ENCODE results near the gene NKX2-4. TPM values are rescaled to one million over a fixed set of nuclear protein-coding genes. Genes with fewer than 3 reads are reported as not detected.

NKX2-4 gene
- total RNA-seq (not detected), total RNA-seq (0 to 0.12 (median 0) reads per million in 29 experiments)
- not detected for total RNA-seq (2013)

GRCh38 chr20:21397341-21398108 lies at the start of gene NKX2-4:
NKX2-4 (minus strand) TSS chr20:21397526; CDS start chr20:21397399, 127 bp downstream.
- DNase-seq: peak in 1 of 35 experiments; percentile 5
- Mint-ChIP-seq H3K4me1 (peaks cover 13 to 18% (median 16%) of the 10 kb centered on the region in 3 donors), H3K4me3 (peak within 1 kb of the TSS in 2 of 3 donors; percentile 34 to 64), H3K27me3 (peaks cover 66 to 72% of the 10 kb centered on the region in 2 donors), H3K27ac (peak within 1 kb of the TSS in 1 of 2 donors; percentile 61), H3K36me3 (no peaks in the 10 kb centered on the region), H3K9me3 (peaks cover 0 to 12% (median 5%) of the 10 kb centered on the region in 3 donors)
- CTCF ChIA-PET: no interaction called here
- ATAC-seq (replicated peaks in 1 of 4): no peak
- H3K4me3 ChIP-seq (ENCODE audit: control insufficient read depth in 1 of 2, extremely low read depth in 1 of 2, low read length in 1 of 2): peak within 1 kb of the TSS in 1 of 2 donors; percentile 47
- H3K27ac ChIP-seq (ENCODE audit: low read length): no peak within 1 kb of the TSS
- peaks cover 24 to 51% of the 10 kb centered on the region in 2 experiments for H3K27me3 ChIP-seq (replicated peaks in 1 of 2; ENCODE audit: control insufficient read depth in 2 of 2, extremely low read depth in 1 of 2, insufficient read depth in 2 of 2, low read length in 1 of 2)
- no peaks in the 10 kb centered on the region for H3K9me3 ChIP-seq
- H3K36me3 ChIP-seq (ENCODE audit: control insufficient read depth in 2 of 2, extremely low read depth in 1 of 2, insufficient read depth in 1 of 2, low read length in 1 of 2): no peaks in the 10 kb centered on the region
- 15% methylated on average over 29 of the region's 57 CpGs for WGBS (ENCODE audit: insufficient coverage)
- H3K4me1 ChIP-seq (ENCODE audit: control insufficient read depth in 1 of 2, extremely low read depth in 1 of 2, insufficient read depth in 2 of 2, low read length in 2 of 2): peaks cover 7 to 16% of the 10 kb centered on the region in 2 experiments
- POLR2A ChIA-PET: no interaction called here

GRCh38 chr20:21437816-21438215 lies 40.5 kb upstream of the NKX2-4 start:
- Mint-ChIP-seq H3K9me3 (no peaks in the 10 kb centered on the region), H3K36me3 (no peaks in the 10 kb centered on the region), H3K4me1 (no peaks in the 10 kb centered on the region), H3K27ac (no peak overlapping the region), H3K4me3 (no peak overlapping the region), H3K27me3 (peaks cover 26 to 48% of the 10 kb centered on the region in 2 donors)
- POLR2A ChIA-PET: no interaction called here
- peaks cover 2 to 19% of the 10 kb centered on the region in 2 experiments for H3K27me3 ChIP-seq (replicated peaks in 1 of 2; ENCODE audit: control insufficient read depth in 2 of 2, extremely low read depth in 1 of 2, insufficient read depth in 2 of 2, low read length in 1 of 2)
- H3K4me3 ChIP-seq (ENCODE audit: control insufficient read depth in 1 of 2, extremely low read depth in 1 of 2, low read length in 1 of 2): no peak overlapping the region
- no peak for DNase-seq
- no peaks in the 10 kb centered on the region for H3K9me3 ChIP-seq
- no peaks in the 10 kb centered on the region for H3K36me3 ChIP-seq (ENCODE audit: control insufficient read depth in 2 of 2, extremely low read depth in 1 of 2, insufficient read depth in 1 of 2, low read length in 1 of 2)
- no peak overlapping the region for H3K27ac ChIP-seq (ENCODE audit: low read length)
- H3K4me1 ChIP-seq (ENCODE audit: control insufficient read depth in 1 of 2, extremely low read depth in 1 of 2, insufficient read depth in 2 of 2, low read length in 2 of 2): no peaks in the 10 kb centered on the region
- WGBS (ENCODE audit: insufficient coverage): no CpG with 5 or more reads among the region's 2 CpGs
- CTCF ChIA-PET: no interaction called here
- ATAC-seq (replicated peaks in 1 of 4): no peak

- DNase-seq: no peak
- no peak for ATAC-seq (replicated peaks in 1 of 4)
- ChIA-PET CTCF (no interaction called here), POLR2A (no interaction called here)
- WGBS (ENCODE audit: insufficient coverage): no CpG with 5 or more reads among the region's 1 CpG
- no peaks in the 10 kb centered on the region for H3K4me1 Mint-ChIP-seq
- no peaks in the 10 kb centered on the region for H3K36me3 Mint-ChIP-seq
- H3K9me3 ChIP-seq: no peaks in the 10 kb centered on the region
- H3K27ac Mint-ChIP-seq: no peak overlapping the region
- no peaks in the 10 kb centered on the region for H3K9me3 Mint-ChIP-seq
- no peak overlapping the region for H3K4me3 Mint-ChIP-seq
- no peak overlapping the region for H3K27ac ChIP-seq (ENCODE audit: low read length)
- no peak overlapping the region for H3K4me3 ChIP-seq (ENCODE audit: control insufficient read depth in 1 of 2, extremely low read depth in 1 of 2, low read length in 1 of 2)
- peaks cover 2 to 19% of the 10 kb centered on the region in 2 experiments for H3K27me3 ChIP-seq (replicated peaks in 1 of 2; ENCODE audit: control insufficient read depth in 2 of 2, extremely low read depth in 1 of 2, insufficient read depth in 2 of 2, low read length in 1 of 2)
- no peaks in the 10 kb centered on the region for H3K4me1 ChIP-seq (ENCODE audit: control insufficient read depth in 1 of 2, extremely low read depth in 1 of 2, insufficient read depth in 2 of 2, low read length in 2 of 2)
- no peaks in the 10 kb centered on the region for H3K36me3 ChIP-seq (ENCODE audit: control insufficient read depth in 2 of 2, extremely low read depth in 1 of 2, insufficient read depth in 1 of 2, low read length in 1 of 2)
- H3K27me3 Mint-ChIP-seq: peaks cover 30 to 51% of the 10 kb centered on the region in 2 donors
These were observed 39.9 kb upstream of the NKX2-4 start for GRCh38 chr20:21437248-21437647.

- H3K9me3 Mint-ChIP-seq: no peaks in the 10 kb centered on the region
- H3K27ac ChIP-seq (ENCODE audit: low read length): no peak overlapping the region
- no peak for DNase-seq
- no peak overlapping the region for H3K4me3 Mint-ChIP-seq
- no peak overlapping the region for H3K27ac Mint-ChIP-seq
- no peaks in the 10 kb centered on the region for H3K36me3 Mint-ChIP-seq
- peaks cover 33 to 49% of the 10 kb centered on the region in 2 donors for H3K27me3 Mint-ChIP-seq
- H3K9me3 ChIP-seq: no peaks in the 10 kb centered on the region
- no peak for ATAC-seq (replicated peaks in 1 of 4)
- H3K36me3 ChIP-seq (ENCODE audit: control insufficient read depth in 2 of 2, extremely low read depth in 1 of 2, insufficient read depth in 1 of 2, low read length in 1 of 2): no peaks in the 10 kb centered on the region
- no peaks in the 10 kb centered on the region for H3K4me1 ChIP-seq (ENCODE audit: control insufficient read depth in 1 of 2, extremely low read depth in 1 of 2, insufficient read depth in 2 of 2, low read length in 2 of 2)
- no peak overlapping the region for H3K4me3 ChIP-seq (ENCODE audit: control insufficient read depth in 1 of 2, extremely low read depth in 1 of 2, low read length in 1 of 2)
- WGBS (ENCODE audit: insufficient coverage): 40% methylated on average over 1 of the region's 4 CpGs
- ChIA-PET CTCF (no interaction called here), POLR2A (no interaction called here)
- no peaks in the 10 kb centered on the region for H3K4me1 Mint-ChIP-seq
- peaks cover 2 to 16% of the 10 kb centered on the region in 2 experiments for H3K27me3 ChIP-seq (replicated peaks in 1 of 2; ENCODE audit: control insufficient read depth in 2 of 2, extremely low read depth in 1 of 2, insufficient read depth in 2 of 2, low read length in 1 of 2)
These were observed 38.9 kb upstream of the NKX2-4 start for GRCh38 chr20:21436205-21436604.

- Histone ChIP-seq H3K9me3 (no peaks in the 10 kb centered on the region), H3K27me3 (replicated peaks in 1 of 2; ENCODE audit: control insufficient read depth in 2 of 2, extremely low read depth in 1 of 2, insufficient read depth in 2 of 2, low read length in 1 of 2) (peaks cover 2 to 16% of the 10 kb centered on the region in 2 experiments), H3K4me1 (ENCODE audit: control insufficient read depth in 1 of 2, extremely low read depth in 1 of 2, insufficient read depth in 2 of 2, low read length in 2 of 2) (no peaks in the 10 kb centered on the region), H3K4me3 (ENCODE audit: control insufficient read depth in 1 of 2, extremely low read depth in 1 of 2, low read length in 1 of 2) (no peak overlapping the region), H3K36me3 (ENCODE audit: control insufficient read depth in 2 of 2, extremely low read depth in 1 of 2, insufficient read depth in 1 of 2, low read length in 1 of 2) (no peaks in the 10 kb centered on the region), H3K27ac (ENCODE audit: low read length) (no peak overlapping the region)
- Mint-ChIP-seq H3K27ac (no peak overlapping the region), H3K4me3 (no peak overlapping the region), H3K9me3 (no peaks in the 10 kb centered on the region), H3K36me3 (no peaks in the 10 kb centered on the region), H3K27me3 (peaks cover 33 to 45% of the 10 kb centered on the region in 2 donors), H3K4me1 (no peaks in the 10 kb centered on the region)
- ChIA-PET POLR2A (no interaction called here), CTCF (no interaction called here)
- DNase-seq (no peak), ATAC-seq (replicated peaks in 1 of 4) (no peak)
- no CpG with 5 or more reads among the region's 3 CpGs for WGBS (ENCODE audit: insufficient coverage)
These were observed 38.2 kb upstream of the NKX2-4 start for GRCh38 chr20:21435576-21435975.

GRCh38 chr20:21433329-21433890 lies 36.1 kb upstream of the NKX2-4 start:
- WGBS (ENCODE audit: insufficient coverage): 63% methylated on average over 1 of the region's 2 CpGs
- DNase-seq (no peak), ATAC-seq (replicated peaks in 1 of 4) (no peak)
- H3K27me3 ChIP-seq (replicated peaks in 1 of 2; ENCODE audit: control insufficient read depth in 2 of 2, extremely low read depth in 1 of 2, insufficient read depth in 2 of 2, low read length in 1 of 2): peaks cover 2 to 13% of the 10 kb centered on the region in 2 experiments
- H3K27ac ChIP-seq (ENCODE audit: low read length): no peak overlapping the region
- Mint-ChIP-seq H3K4me1 (no peaks in the 10 kb centered on the region), H3K27ac (no peak overlapping the region), H3K4me3 (no peak overlapping the region), H3K36me3 (no peaks in the 10 kb centered on the region), H3K9me3 (no peaks in the 10 kb centered on the region), H3K27me3 (peaks cover 38 to 49% of the 10 kb centered on the region in 2 donors)
- POLR2A ChIA-PET: no interaction called here
- no peaks in the 10 kb centered on the region for H3K36me3 ChIP-seq (ENCODE audit: control insufficient read depth in 2 of 2, extremely low read depth in 1 of 2, insufficient read depth in 1 of 2, low read length in 1 of 2)
- H3K4me1 ChIP-seq (ENCODE audit: control insufficient read depth in 1 of 2, extremely low read depth in 1 of 2, insufficient read depth in 2 of 2, low read length in 2 of 2): no peaks in the 10 kb centered on the region
- CTCF ChIA-PET: interaction anchor here in 1 of 2 donors (1.4 kb wide), 1 partner anchor 71 kb away, joined by 3 read pairs; no protein-coding TSS in a partner anchor
- H3K9me3 ChIP-seq: no peaks in the 10 kb centered on the region
- H3K4me3 ChIP-seq (ENCODE audit: control insufficient read depth in 1 of 2, extremely low read depth in 1 of 2, low read length in 1 of 2): no peak overlapping the region

All from T-cell (primary cell).